Activated B cell treated with CpG ODN at 0.5 μM for 24 hours (primary cell): ENCODE measurements around the gene CD7. TPM values are rescaled to one million over a fixed set of nuclear protein-coding genes. Genes with fewer than 3 reads are reported as not detected.

Experiments
- ATAC-seq: fragments of 200-7000 bp; cut with Tn5 transposase; one replicate; pipeline ENCODE4 v1.10.0; 2021; ENCODE audit warnings: low read depth, mild to moderate bottlenecking, moderate library complexity
- CTCF ChIA-PET: fragments of 350-600 bp; sonication (Branson Sonifier 250); formaldehyde crosslinking; loops from one replicate; lab custom pipeline; 2021; ENCODE audit warnings: antibody characterized with exemption; lab: Charles Lee
- POLR2A ChIA-PET: fragments of 350-600 bp; sonication (Branson Sonifier 250); formaldehyde crosslinking; loops from one replicate; lab custom pipeline; 2021; ENCODE audit warnings: antibody characterized with exemption; lab: Charles Lee
- DNase-seq: peaks from one replicate; pipeline ENCODE4 v3.0.0; 2022
- H3K27ac Mint-ChIP-seq: one replicate; pipeline ENCODE4 v1.8.0; 2020; ENCODE audit warnings: mixed read lengths
- H3K27me3 Mint-ChIP-seq: one replicate; pipeline ENCODE4 v1.8.0; 2021; ENCODE audit warnings: mixed read lengths
- H3K36me3 Mint-ChIP-seq: one replicate; pipeline ENCODE4 v1.8.0; 2021; ENCODE audit warnings: low read depth, mixed read lengths
- H3K4me1 Mint-ChIP-seq: one replicate; pipeline ENCODE4 v1.8.0; 2021; ENCODE audit warnings: mixed read lengths
- H3K4me3 Mint-ChIP-seq: one replicate; pipeline ENCODE4 v1.8.0; 2020; ENCODE audit warnings: mild to moderate bottlenecking, mixed read lengths
- H3K9me3 Mint-ChIP-seq: one replicate; pipeline ENCODE4 v1.8.0; 2020; ENCODE audit warnings: mixed read lengths
- intact Hi-C: fragments of 100-400 bp; cut with micrococcal nuclease; formaldehyde crosslinking; loops from one replicate; pipeline ENCODE4 v1.15.1; 2024
- total RNA-seq: library from RNA; stranded (reverse); gene quantifications from 2 replicates; pipeline ENCODE4 v1.2.3, GENCODE V29; 2022
- TF ChIP-seq, protein P1 (sequence below): fragments of 200-600 bp; IDR thresholded peaks from one replicate; pipeline ENCODE4 v1.8.0; 2022; ENCODE audit warnings: antibody characterized with exemption, mild to moderate bottlenecking

CD7 gene
- total RNA-seq, 1 donor from 2014 or later, result 0.42 TPM

GRCh38 chr17:82305727-82306300 is 11.6 kb downstream of the CD7 start:
- Mint-ChIP-seq H3K4me3 (no peak overlapping the region), H3K27me3 (peaks cover 4% of the 10 kb centered on the region), H3K36me3 (no peaks in the 10 kb centered on the region), H3K4me1 (peaks cover 18% of the 10 kb centered on the region), H3K27ac (no peak overlapping the region), H3K9me3 (no peaks in the 10 kb centered on the region)
- no peak for ATAC-seq
- ChIA-PET CTCF (no interaction called here), POLR2A (interaction anchor here (0.5 to 1.6 kb wide), 3 partner anchors 9 to 20 kb away, joined by 3 to 15 read pairs (median 3); no protein-coding TSS in a partner anchor)
- intact Hi-C loops, result no loop called here
- TF ChIP-seq, protein P1, sequence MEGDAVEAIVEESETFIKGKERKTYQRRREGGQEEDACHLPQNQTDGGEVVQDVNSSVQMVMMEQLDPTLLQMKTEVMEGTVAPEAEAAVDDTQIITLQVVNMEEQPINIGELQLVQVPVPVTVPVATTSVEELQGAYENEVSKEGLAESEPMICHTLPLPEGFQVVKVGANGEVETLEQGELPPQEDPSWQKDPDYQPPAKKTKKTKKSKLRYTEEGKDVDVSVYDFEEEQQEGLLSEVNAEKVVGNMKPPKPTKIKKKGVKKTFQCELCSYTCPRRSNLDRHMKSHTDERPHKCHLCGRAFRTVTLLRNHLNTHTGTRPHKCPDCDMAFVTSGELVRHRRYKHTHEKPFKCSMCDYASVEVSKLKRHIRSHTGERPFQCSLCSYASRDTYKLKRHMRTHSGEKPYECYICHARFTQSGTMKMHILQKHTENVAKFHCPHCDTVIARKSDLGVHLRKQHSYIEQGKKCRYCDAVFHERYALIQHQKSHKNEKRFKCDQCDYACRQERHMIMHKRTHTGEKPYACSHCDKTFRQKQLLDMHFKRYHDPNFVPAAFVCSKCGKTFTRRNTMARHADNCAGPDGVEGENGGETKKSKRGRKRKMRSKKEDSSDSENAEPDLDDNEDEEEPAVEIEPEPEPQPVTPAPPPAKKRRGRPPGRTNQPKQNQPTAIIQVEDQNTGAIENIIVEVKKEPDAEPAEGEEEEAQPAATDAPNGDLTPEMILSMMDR, result no peak
- DNase-seq, result no peak

- peaks cover 26% of the 10 kb centered on the region for H3K4me1 Mint-ChIP-seq
- no peak overlapping the region for H3K4me3 Mint-ChIP-seq
- ChIA-PET POLR2A (interaction anchor here (0.5 to 1.6 kb wide), 4 partner anchors 8 to 53 kb away, joined by 3 to 15 read pairs (median 3); no protein-coding TSS in a partner anchor), CTCF (no interaction called here)
- no peaks in the 10 kb centered on the region for H3K9me3 Mint-ChIP-seq
- TF ChIP-seq, protein P1, result no peak
- ATAC-seq (no peak), DNase-seq (no peak)
- no peaks in the 10 kb centered on the region for H3K36me3 Mint-ChIP-seq
- peaks cover under 1% of the 10 kb centered on the region for H3K27me3 Mint-ChIP-seq
- no peak overlapping the region for H3K27ac Mint-ChIP-seq
- intact Hi-C loops, result no loop called here
Measured at GRCh38 chr17:82304826-82305726, 12.3 kb downstream of the CD7 start.

- Mint-ChIP-seq H3K9me3 (no peaks in the 10 kb centered on the region), H3K27me3 (no peaks in the 10 kb centered on the region), H3K36me3 (no peaks in the 10 kb centered on the region), H3K4me1 (peaks cover 35% of the 10 kb centered on the region), H3K4me3 (no peak overlapping the region), H3K27ac (no peak overlapping the region)
- ChIA-PET CTCF (interaction anchor here (7.2 kb wide), 1 partner anchor 17 kb away, joined by 58 read pairs; no protein-coding TSS in a partner anchor), POLR2A (interaction anchor here (0.5 to 1.8 kb wide), 5 partner anchors 7 to 114 kb away, joined by 3 to 15 read pairs (median 4); partner anchors contain the start of gene HEXD)
- intact Hi-C loops, result no loop called here
- DNase-seq (no peak), ATAC-seq (no peak)
- TF ChIP-seq, protein P1, result no peak
Measured at GRCh38 chr17:82303944-82304808, 13.2 kb downstream of the CD7 start.

DNA sequence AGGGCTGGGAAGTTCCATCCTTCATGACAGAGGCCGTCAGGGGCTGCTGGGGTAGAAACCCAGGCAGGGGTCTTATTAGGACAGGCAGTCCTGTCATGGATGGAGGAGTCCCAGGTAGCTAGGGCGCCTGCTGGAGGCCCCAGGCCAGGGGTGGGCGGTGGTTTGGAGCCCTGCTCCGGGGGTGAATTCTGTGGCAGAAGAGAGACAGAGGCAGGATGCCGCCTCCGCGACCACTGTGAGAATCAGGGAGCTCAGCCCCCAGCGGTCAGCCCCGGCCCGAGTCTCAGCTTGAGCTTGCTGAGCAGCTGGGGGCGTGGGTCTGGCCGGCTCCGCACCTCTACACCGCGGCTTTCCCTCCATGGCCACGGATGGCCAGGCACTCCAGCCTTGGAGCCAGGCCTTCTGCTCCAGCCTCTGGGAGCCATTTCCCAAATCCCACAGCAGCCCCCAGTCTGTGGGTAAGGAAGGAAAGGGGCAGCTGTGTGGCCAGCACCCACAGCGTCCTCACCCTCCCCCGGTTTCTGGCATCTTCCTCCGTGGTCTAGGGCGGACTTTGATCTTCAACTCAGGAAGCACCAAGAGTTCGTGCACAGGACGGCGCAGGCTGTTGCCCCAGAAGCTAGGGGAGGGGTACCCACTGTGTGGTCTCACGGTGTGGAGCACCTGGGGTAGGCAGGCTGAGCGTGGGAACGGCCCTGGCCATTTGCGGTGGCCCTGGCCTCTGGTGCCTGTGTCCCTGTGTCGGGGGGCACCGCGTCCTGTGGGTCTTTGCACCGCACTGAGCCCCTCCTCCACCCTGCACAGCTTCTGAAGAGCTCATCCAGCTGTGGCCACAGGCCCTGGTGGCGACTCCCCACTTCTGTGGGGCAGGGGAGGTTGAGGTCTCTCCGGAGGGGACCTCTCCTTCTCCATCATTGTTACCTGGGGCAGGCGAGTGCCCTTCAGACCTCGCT is 14.1 kb downstream of the CD7 start:
- H3K9me3 Mint-ChIP-seq, result no peaks in the 10 kb centered on the region
- no peaks in the 10 kb centered on the region for H3K27me3 Mint-ChIP-seq
- no peak overlapping the region for H3K4me3 Mint-ChIP-seq
- H3K36me3 Mint-ChIP-seq, result no peaks in the 10 kb centered on the region
- no peak overlapping the region for H3K27ac Mint-ChIP-seq
- H3K4me1 Mint-ChIP-seq, result peaks cover 44% of the 10 kb centered on the region
- ATAC-seq (no peak), DNase-seq (no peak)
- ChIA-PET CTCF (interaction anchor here (1.9 to 7.2 kb wide), 2 partner anchors 8 to 18 kb away, joined by 5 to 58 read pairs; no protein-coding TSS in a partner anchor), POLR2A (interaction anchor here (0.5 to 3.3 kb wide), 7 partner anchors 11 to 115 kb away, joined by 3 to 35 read pairs (median 6); partner anchors contain the start of genes CSNK1D and HEXD)
- intact Hi-C loops, result no loop called here
- TF ChIP-seq, protein P1, result no peak
